IPS-18a (cell line): ENCODE data around the gene ROGDI.

Experiments used
- H3K27ac ChIP-seq: one replicate; pipeline ENCODE4 v1.5.1; 2013; ENCODE audit warnings: low read length
- H3K27me3 ChIP-seq: one replicate; pipeline ENCODE4 v1.6.1; 2013; ENCODE audit warnings: mild to moderate bottlenecking, low read length; ENCODE audit not compliant: control insufficient read depth, insufficient read depth
- H3K36me3 ChIP-seq: one replicate; pipeline ENCODE4 v1.6.1; 2013; ENCODE audit warnings: low read depth, low read length; ENCODE audit not compliant: control insufficient read depth
- H3K4me1 ChIP-seq: one replicate; pipeline ENCODE4 v1.6.1; 2013; ENCODE audit warnings: low read depth, low read length; ENCODE audit not compliant: control insufficient read depth
- H3K4me3 ChIP-seq: one replicate; pipeline ENCODE4 v1.5.1; 2013; ENCODE audit warnings: low read length
- H3K9ac ChIP-seq: one replicate; pipeline ENCODE4 v1.6.1; 2013; ENCODE audit warnings: mild to moderate bottlenecking, low read length, moderate library complexity
- H3K9me3 ChIP-seq: one replicate; pipeline ENCODE4 v1.6.1; 2013; ENCODE audit warnings: low read depth, low read length; ENCODE audit not compliant: control insufficient read depth

ROGDI gene

GRCh38 chr16:4811773-4812172 is 9.3 kb upstream of the ROGDI start:
- Histone ChIP-seq H3K9me3 (no peaks in the 10 kb centered on the region), H3K27ac (no peak overlapping the region), H3K27me3 (no peaks in the 10 kb centered on the region), H3K4me1 (no peaks in the 10 kb centered on the region), H3K9ac (no peak overlapping the region), H3K36me3 (peaks cover 67% of the 10 kb centered on the region), H3K4me3 (no peak overlapping the region)

DNA sequence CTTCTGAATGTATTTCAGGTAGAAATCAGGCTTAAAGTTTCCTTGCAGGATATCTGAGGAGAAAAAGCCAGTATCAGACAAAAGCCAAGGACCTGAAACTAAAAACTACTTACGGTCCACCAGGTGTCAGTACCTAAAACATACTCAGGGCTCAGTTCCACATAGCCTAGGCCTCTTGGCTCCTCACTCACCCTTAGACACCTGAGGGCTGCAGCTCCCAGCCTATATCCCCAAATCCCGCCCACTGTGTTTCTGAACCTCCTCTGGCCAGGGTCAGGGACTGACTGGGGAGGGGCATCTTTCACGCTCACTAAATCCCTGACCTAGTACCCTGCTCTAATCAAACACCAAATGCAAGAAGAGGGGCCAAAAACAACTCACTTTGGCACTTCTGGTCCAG is 8.8 kb upstream of the ROGDI start:
- Histone ChIP-seq H3K27ac (no peak overlapping the region), H3K4me1 (no peaks in the 10 kb centered on the region), H3K27me3 (no peaks in the 10 kb centered on the region), H3K9me3 (no peaks in the 10 kb centered on the region), H3K36me3 (peaks cover 66% of the 10 kb centered on the region), H3K9ac (no peak overlapping the region), H3K4me3 (no peak overlapping the region)

DNA sequence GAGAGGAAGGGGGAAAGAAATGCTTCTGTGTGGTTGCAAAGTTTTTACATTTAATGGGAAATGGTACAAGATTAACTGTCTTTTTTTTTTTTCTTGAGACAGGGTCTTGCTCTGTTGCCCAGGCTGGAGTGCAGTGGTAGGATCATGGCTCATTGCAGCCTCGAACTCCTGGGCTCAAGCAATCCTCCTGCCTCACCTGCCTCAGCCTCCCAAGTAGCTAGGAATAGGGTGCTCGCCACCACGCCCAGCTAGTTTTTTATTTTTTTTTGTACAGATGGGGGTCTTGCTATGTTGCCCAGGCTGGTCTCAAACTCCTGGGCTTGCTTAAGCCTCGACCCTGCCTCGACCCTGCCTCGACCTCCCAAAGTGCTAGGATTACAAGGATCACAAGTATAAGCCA is 3.8 kb upstream of the ROGDI start:
- H3K27ac ChIP-seq: no peak overlapping the region
- no peaks in the 10 kb centered on the region for H3K27me3 ChIP-seq
- H3K9me3 ChIP-seq: no peaks in the 10 kb centered on the region
- H3K4me1 ChIP-seq: peaks cover 6% of the 10 kb centered on the region
- no peak overlapping the region for H3K4me3 ChIP-seq
- peaks cover 42% of the 10 kb centered on the region for H3K36me3 ChIP-seq
- no peak overlapping the region for H3K9ac ChIP-seq

- peaks cover 6% of the 10 kb centered on the region for H3K4me1 ChIP-seq
- H3K4me3 ChIP-seq: no peak overlapping the region
- no peaks in the 10 kb centered on the region for H3K9me3 ChIP-seq
- no peak overlapping the region for H3K27ac ChIP-seq
- H3K27me3 ChIP-seq: no peaks in the 10 kb centered on the region
- no peak overlapping the region for H3K9ac ChIP-seq
- peaks cover 38% of the 10 kb centered on the region for H3K36me3 ChIP-seq
Measured at GRCh38 chr16:4805231-4805630, 2.8 kb upstream of the ROGDI start.

- no peak overlapping the region for H3K27ac ChIP-seq
- no peaks in the 10 kb centered on the region for H3K9me3 ChIP-seq
- no peaks in the 10 kb centered on the region for H3K27me3 ChIP-seq
- H3K4me3 ChIP-seq: no peak overlapping the region
- H3K4me1 ChIP-seq: peaks cover 6% of the 10 kb centered on the region
- no peak overlapping the region for H3K9ac ChIP-seq
- peaks cover 31% of the 10 kb centered on the region for H3K36me3 ChIP-seq
Measured at GRCh38 chr16:4803898-4804762, 1.7 kb upstream of the ROGDI start.

- Histone ChIP-seq H3K9me3 (no peaks in the 10 kb centered on the region), H3K9ac (peak overlapping the region; percentile 62), H3K36me3 (peaks cover 26% of the 10 kb centered on the region), H3K27me3 (no peaks in the 10 kb centered on the region), H3K27ac (no peak overlapping the region), H3K4me3 (peak overlapping the region; percentile 89), H3K4me1 (peaks cover 6% of the 10 kb centered on the region)
Measured at GRCh38 chr16:4803401-4803844, 990 bp upstream of the ROGDI start.

- Histone ChIP-seq H3K4me3 (peak overlapping the region; percentile 89), H3K36me3 (peaks cover 24% of the 10 kb centered on the region), H3K4me1 (peaks cover 6% of the 10 kb centered on the region), H3K9me3 (no peaks in the 10 kb centered on the region), H3K27ac (no peak overlapping the region), H3K27me3 (no peaks in the 10 kb centered on the region), H3K9ac (peak overlapping the region; percentile 62)
Measured at GRCh38 chr16:4802659-4803287, 340 bp upstream of the ROGDI start.

DNA sequence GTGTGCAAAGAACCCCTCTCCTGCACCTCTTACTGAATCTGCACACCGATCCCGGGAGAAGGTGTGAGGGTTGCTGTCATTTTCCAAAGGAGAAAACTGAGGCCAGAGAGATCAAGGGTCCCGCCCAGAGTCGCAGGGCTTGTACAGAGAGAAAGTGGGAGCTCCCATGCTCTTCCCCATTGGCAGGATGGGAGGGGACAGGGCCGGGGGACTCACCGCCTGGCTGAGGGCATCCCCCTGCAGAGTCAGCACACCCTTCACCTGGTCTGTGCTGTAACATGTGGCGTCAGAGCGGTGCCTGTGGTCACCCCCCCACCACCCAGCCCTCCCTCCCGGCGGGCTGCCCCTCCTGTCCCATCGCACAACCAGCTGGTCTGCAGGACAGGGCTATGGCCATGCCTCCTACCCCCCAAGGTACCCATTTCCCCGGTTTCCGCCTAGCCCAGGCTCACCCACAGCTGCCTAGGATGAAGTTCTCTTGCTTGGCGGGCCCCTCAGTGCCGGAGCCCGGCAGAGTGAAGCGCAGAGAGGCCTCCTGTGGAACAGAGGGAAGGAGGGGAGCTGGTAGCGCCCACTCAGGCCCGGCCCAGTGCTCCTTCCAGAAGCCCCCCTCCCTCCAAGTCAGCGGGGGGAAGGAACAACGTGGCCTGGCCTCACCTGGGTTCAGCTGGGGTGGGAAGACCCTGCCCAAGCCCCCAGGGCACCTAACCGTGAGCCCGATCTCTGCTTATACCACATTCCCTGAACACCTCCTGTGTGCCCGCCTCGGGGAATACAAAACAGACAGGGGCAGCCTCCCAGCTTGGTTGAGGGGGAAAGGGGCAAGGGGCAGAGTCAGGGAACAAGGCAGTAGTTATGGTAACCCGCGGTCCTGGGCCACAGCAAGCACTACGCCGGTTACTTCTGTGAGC is 1.1 kb downstream of the ROGDI start:
- H3K36me3 ChIP-seq: peaks cover 16% of the 10 kb centered on the region
- peak overlapping the region; percentile 89 for H3K4me3 ChIP-seq
- H3K27ac ChIP-seq: peak overlapping the region; percentile 39
- no peaks in the 10 kb centered on the region for H3K27me3 ChIP-seq
- H3K9me3 ChIP-seq: no peaks in the 10 kb centered on the region
- peaks cover 6% of the 10 kb centered on the region for H3K4me1 ChIP-seq
- H3K9ac ChIP-seq: peak overlapping the region; percentile 54

GRCh38 chr16:4800290-4801041 is 2.0 kb downstream of the ROGDI start:
- H3K9ac ChIP-seq: no peak overlapping the region
- H3K27ac ChIP-seq: no peak overlapping the region
- H3K4me1 ChIP-seq: peaks cover 6% of the 10 kb centered on the region
- peaks cover 11% of the 10 kb centered on the region for H3K36me3 ChIP-seq
- no peaks in the 10 kb centered on the region for H3K9me3 ChIP-seq
- H3K4me3 ChIP-seq: no peak overlapping the region
- H3K27me3 ChIP-seq: no peaks in the 10 kb centered on the region

DNA sequence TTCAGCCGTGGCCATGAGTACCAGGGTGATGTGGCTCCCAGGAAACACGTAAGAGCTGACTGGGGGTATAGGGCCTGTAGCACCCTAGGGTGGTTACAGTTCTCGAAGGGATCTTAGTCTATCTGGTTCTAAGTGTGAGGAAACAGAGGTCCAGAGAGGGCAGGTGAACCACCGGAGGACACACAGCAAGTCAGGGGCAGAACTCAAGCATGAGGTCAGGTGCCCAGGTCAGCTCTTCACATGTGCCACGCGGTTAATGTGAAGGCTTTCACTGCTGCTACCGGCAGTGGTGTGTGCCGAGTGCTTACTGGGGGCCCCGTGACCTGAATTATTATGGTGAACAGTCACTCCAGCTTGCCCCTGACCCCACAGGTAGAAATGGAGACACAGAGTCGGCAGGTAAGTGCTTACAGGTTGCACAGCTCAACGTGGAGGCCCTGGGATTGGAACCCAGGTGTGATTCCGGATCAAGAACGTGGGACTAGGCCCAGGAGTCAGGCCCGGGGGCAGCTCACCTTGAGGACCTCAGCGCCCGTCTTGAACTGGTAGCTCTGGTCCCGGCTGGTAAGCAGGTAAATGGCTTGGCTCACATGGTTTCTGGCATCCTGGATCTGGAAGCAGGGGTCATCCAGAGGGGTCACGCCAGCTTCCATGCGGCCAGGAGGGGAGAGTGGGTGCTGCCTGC is 3.1 kb downstream of the ROGDI start:
- no peak overlapping the region for H3K9ac ChIP-seq
- no peak overlapping the region for H3K27ac ChIP-seq
- H3K4me1 ChIP-seq: peaks cover 6% of the 10 kb centered on the region
- peaks cover under 1% of the 10 kb centered on the region for H3K36me3 ChIP-seq
- no peak overlapping the region for H3K4me3 ChIP-seq
- no peaks in the 10 kb centered on the region for H3K9me3 ChIP-seq
- H3K27me3 ChIP-seq: no peaks in the 10 kb centered on the region
